HepG2 (cell line): ENCODE data around the gene LMAN2L. TPM values are rescaled to one million over a fixed set of nuclear protein-coding genes. Genes with fewer than 3 reads are reported as not detected.
A peak's percentile ranks its signal among the peaks of the same experiment; 100 is the strongest.

ENCODE experiments used
- CTCF ChIP-seq: sonication (generic); formaldehyde crosslinking; IDR thresholded peaks from 2 replicates; pipeline ENCODE4 v1.5.0; 2020; ENCODE audit warnings: mild to moderate bottlenecking, missing genetic modification reagents, moderate library complexity
- HMGXB4 ChIP-seq, 2 experiments: sonication (generic) in 1 of 2; formaldehyde crosslinking in 1 of 2; IDR thresholded peaks; 2 replicates each; pipeline versions ENCODE4 v1.4.0 to v1.6.1; 2018 to 2020; ENCODE audit warnings: missing genetic modification reagents in 2 of 2, borderline replicate concordance in 1 of 2, low read depth in 1 of 2, mild to moderate bottlenecking in 1 of 2, missing biosample characterization in 1 of 2
- HNF4G ChIP-seq, 2 experiments: sonication (generic) in 1 of 2; formaldehyde crosslinking in 1 of 2; IDR thresholded peaks; 2 replicates each; pipeline versions ENCODE4 v1.4.0 to v1.6.1; 2011 to 2020; ENCODE audit warnings: borderline replicate concordance in 2 of 2, low read depth in 2 of 2, mild to moderate bottlenecking in 2 of 2, low read length in 1 of 2, missing genetic modification reagents in 1 of 2, moderate library complexity in 1 of 2
- MAZ ChIP-seq, 2 experiments: sonication (generic) in 1 of 2; formaldehyde crosslinking in 1 of 2; IDR thresholded peaks; 2 replicates each; pipeline versions ENCODE4 v1.5.0 to v1.6.1; 2012 to 2020; ENCODE audit warnings: low read depth in 2 of 2, mild to moderate bottlenecking in 2 of 2, borderline replicate concordance in 1 of 2, improper control_type of control experiment in 1 of 2, low read length in 1 of 2, missing genetic modification reagents in 1 of 2, moderate library complexity in 1 of 2
- PATZ1 ChIP-seq: sonication (generic); formaldehyde crosslinking; IDR thresholded peaks from 2 replicates; pipeline ENCODE4 v1.4.0; 2020; ENCODE audit warnings: missing genetic modification reagents
- RBM39 ChIP-seq: fragments of 200-400 bp; formaldehyde crosslinking; IDR thresholded peaks from one replicate; pipeline ENCODE4 v1.6.1; 2018; ENCODE audit warnings: antibody characterized with exemption, mild to moderate bottlenecking, low read depth, low read length; ENCODE audit not compliant: poor library complexity, severe bottlenecking
- SIN3A ChIP-seq: IDR thresholded peaks from 2 replicates; pipeline ENCODE4 v1.6.1; 2011; ENCODE audit warnings: low read depth, mild to moderate bottlenecking, control low read depth, low read length, borderline replicate concordance
- ZFY ChIP-seq: sonication (generic); formaldehyde crosslinking; IDR thresholded peaks from 2 replicates; pipeline ENCODE4 v1.4.0; 2020; ENCODE audit warnings: missing genetic modification reagents
- ZMYM4 ChIP-seq: sonication (generic); formaldehyde crosslinking; IDR thresholded peaks from 2 replicates; pipeline ENCODE4 v1.8.1; 2023; ENCODE audit warnings: mild to moderate bottlenecking, missing genetic modification reagents
- ZNF180 ChIP-seq: sonication (generic); formaldehyde crosslinking; IDR thresholded peaks from 2 replicates; pipeline ENCODE4 v1.4.0; 2020; ENCODE audit warnings: low read depth, missing genetic modification reagents, borderline replicate concordance
- ZNF263 ChIP-seq: sonication (generic); formaldehyde crosslinking; IDR thresholded peaks from 2 replicates; pipeline ENCODE4 v1.4.0; 2020; ENCODE audit warnings: missing genetic modification reagents
- ZNF281 ChIP-seq: sonication (generic); formaldehyde crosslinking; IDR thresholded peaks from 2 replicates; pipeline ENCODE4 v1.4.0; 2020; ENCODE audit warnings: missing genetic modification reagents, borderline replicate concordance
- ZNF44 ChIP-seq: sonication (generic); formaldehyde crosslinking; IDR thresholded peaks from 2 replicates; pipeline ENCODE4 v1.5.1; 2020; ENCODE audit warnings: mild to moderate bottlenecking, missing genetic modification reagents
- polyA plus RNA-seq, 8 experiments: library from polyadenylated mRNA; depleted of rRNA in 3 of 8; stranded (reverse) in 7 of 8; unstranded in 1 of 8; fragments of >200 nt; fragmentation: Illumina TruSeq in 4 of 8; extraction: Trizol in 4 of 8; gene quantifications; 2 replicates each; pipeline versions ENCODE4 v1.2.1 to v1.2.3, GENCODE V29; 2011 to 2016; ENCODE audit warnings: low read depth in 4 of 8, missing spikeins in 1 of 8, mixed read lengths in 1 of 8; ENCODE audit not compliant: insufficient read depth in 1 of 8
- total RNA-seq, 5 experiments: library from RNA; depleted of rRNA; stranded (reverse); fragments of >200 nt; fragmentation: Illumina TruSeq; extraction: Trizol; gene quantifications; 2 replicates each; pipeline ENCODE4 v1.2.3, GENCODE V29; 2016; ENCODE audit warnings: low read depth in 1 of 5
- TF ChIP-seq, protein P1 (sequence below): sonication (generic); formaldehyde crosslinking; IDR thresholded peaks from 2 replicates; pipeline ENCODE4 v1.8.1; 2022; ENCODE audit warnings: mild to moderate bottlenecking, missing genetic modification reagents
- TF ChIP-seq, protein P2 (sequence below): sonication (generic); formaldehyde crosslinking; IDR thresholded peaks from 2 replicates; pipeline ENCODE4 v1.8.1; 2023; ENCODE audit warnings: mild to moderate bottlenecking, missing genetic modification reagents, borderline replicate concordance

LMAN2L gene
- total and polyA plus RNA-seq, 2 of the 13 experiments (the other 11 are each of a cell fraction or from before 2014, with no cell fraction given), result 39.1 to 57.9 TPM

DNA sequence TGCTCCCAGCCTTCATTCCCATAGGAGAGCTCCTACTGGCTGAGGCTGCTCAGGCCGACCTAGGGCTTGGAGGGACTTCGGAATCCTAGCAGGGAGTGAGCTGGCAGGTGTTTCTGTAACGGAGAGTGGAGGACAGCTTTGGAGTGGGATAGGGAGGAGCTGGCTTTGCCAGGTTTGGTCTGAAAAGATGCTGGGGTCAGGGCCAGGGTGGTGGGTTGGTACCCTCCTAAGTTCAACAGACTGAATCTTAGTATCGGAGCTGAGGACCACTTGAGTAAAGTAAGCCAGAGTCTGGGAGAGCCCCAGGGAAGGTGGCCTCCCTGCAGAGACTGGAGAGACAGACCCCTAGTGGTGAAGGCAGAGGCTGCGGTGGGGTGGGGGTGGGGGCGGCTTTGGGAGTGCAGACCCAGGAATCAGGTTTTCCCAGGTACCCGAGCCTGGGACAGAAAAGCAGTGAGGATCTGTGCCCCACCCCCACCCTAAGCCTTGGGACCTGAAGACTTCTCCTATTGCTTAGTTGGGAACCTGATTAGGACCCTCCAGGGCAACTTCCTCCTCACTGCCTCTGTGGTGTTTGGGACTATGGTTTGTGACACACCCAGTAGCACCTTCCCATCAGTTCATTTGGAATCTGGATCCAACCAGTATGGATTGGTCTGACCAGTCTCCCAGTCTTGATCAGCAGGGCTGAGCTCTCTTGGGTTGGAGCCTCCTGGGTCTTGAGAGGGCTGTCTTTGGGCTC is 23.8 kb upstream of the LMAN2L start (continued):
- TF ChIP-seq ZNF44 (CRISPR knock-in tag) (0 out of 2 replicates have a peak, but pooled peaks have one; percentile 71), PATZ1 (CRISPR knock-in tag) (peak; percentile 67), ZMYM4 (CRISPR knock-in tag) (0 out of 2 replicates have a peak, but pooled peaks have one; percentile 11), ZFY (peak; percentile 12; the same call in 1 of the 2 replicates), ZNF281 (CRISPR knock-in tag) (peak; percentile 77), SIN3A (0 out of 2 replicates have a peak, but pooled peaks have one; percentile 37), ZNF263 (CRISPR knock-in tag) (peak; percentile 67), MAZ (IDR thresholded peaks at IDR 0.05; ENCODE audit: borderline replicate concordance, low read depth, low read length) (peak; percentile 72; the same call in 1 of the 2 replicates), MAZ (CRISPR knock-in tag; IDR thresholded peaks at IDR 0.05; ENCODE audit: low read depth) (0 out of 2 replicates have a peak, but pooled peaks have one; percentile 17), CTCF (CRISPR knock-in tag) (peak; percentile 69), HNF4G (IDR thresholded peaks at IDR 0.05; ENCODE audit: borderline replicate concordance, low read depth, low read length) (0 out of 2 replicates have a peak, but pooled peaks have one; percentile 6), HNF4G (CRISPR knock-in tag; IDR thresholded peaks at IDR 0.05; ENCODE audit: borderline replicate concordance, low read depth) (no peak), HMGXB4 (CRISPR knock-in tag; IDR thresholded peaks at IDR 0.05; ENCODE audit: borderline replicate concordance in 1 of 2, low read depth in 1 of 2) (peak in 1 of 2 experiments; percentile 36; a peak in 2 of 4 replicates), ZNF180 (CRISPR knock-in tag) (no peak), RBM39 (no peak)
- TF ChIP-seq, protein P1, sequence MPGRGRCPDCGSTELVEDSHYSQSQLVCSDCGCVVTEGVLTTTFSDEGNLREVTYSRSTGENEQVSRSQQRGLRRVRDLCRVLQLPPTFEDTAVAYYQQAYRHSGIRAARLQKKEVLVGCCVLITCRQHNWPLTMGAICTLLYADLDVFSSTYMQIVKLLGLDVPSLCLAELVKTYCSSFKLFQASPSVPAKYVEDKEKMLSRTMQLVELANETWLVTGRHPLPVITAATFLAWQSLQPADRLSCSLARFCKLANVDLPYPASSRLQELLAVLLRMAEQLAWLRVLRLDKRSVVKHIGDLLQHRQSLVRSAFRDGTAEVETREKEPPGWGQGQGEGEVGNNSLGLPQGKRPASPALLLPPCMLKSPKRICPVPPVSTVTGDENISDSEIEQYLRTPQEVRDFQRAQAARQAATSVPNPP (CRISPR knock-in tag), result 0 out of 2 replicates have a peak, but pooled peaks have one; percentile 11
- TF ChIP-seq, protein P2, sequence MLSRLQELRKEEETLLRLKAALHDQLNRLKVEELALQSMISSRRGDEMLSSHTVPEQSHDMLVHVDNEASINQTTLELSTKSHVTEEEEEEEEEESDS (CRISPR knock-in tag), result 0 out of 2 replicates have a peak, but pooled peaks have one; percentile 21
